ENCODE measurements around the gene LY86. TPM values are rescaled to one million over a fixed set of nuclear protein-coding genes. Genes with fewer than 3 reads are reported as not detected.
A peak's percentile ranks its signal among the peaks of the same experiment; 100 is the strongest.

Gene LY86
- total RNA-seq, 6 donors from 2014 or later, result 2.1 to 21.9 (median 9.5) TPM

DNA sequence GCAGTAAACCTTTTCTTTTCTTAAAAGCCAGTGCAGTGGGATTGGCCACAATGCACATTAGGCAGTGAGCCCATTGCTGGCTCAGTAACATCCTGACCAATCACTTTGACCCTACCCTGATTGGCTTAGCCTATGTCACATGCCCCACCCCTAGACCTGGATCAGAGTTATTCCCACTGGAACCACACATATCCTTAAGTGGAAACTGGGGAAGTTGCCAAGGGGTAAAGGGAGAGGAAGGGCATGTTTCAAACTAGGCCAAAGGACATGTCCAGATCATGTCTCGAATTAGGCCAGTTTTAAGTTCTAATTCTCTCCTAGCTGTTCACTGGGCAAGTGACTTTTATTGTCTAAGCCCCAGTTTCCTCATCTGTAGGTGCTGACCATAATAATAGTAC, 69.3 kb downstream of the LY86 start:
- TF ChIP-seq POLR2A (IDR thresholded peaks at IDR 0.05) (no peak), EP300 (IDR thresholded peaks at IDR 0.05) (no peak), POLR2AphosphoS5 (IDR thresholded peaks at IDR 0.05) (no peak)
- TF ChIP-seq, protein P1, sequence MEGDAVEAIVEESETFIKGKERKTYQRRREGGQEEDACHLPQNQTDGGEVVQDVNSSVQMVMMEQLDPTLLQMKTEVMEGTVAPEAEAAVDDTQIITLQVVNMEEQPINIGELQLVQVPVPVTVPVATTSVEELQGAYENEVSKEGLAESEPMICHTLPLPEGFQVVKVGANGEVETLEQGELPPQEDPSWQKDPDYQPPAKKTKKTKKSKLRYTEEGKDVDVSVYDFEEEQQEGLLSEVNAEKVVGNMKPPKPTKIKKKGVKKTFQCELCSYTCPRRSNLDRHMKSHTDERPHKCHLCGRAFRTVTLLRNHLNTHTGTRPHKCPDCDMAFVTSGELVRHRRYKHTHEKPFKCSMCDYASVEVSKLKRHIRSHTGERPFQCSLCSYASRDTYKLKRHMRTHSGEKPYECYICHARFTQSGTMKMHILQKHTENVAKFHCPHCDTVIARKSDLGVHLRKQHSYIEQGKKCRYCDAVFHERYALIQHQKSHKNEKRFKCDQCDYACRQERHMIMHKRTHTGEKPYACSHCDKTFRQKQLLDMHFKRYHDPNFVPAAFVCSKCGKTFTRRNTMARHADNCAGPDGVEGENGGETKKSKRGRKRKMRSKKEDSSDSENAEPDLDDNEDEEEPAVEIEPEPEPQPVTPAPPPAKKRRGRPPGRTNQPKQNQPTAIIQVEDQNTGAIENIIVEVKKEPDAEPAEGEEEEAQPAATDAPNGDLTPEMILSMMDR (IDR thresholded peaks at IDR 0.05), result no peak
- ATAC-seq (ENCODE audit: low FRiP score in 2 of 2) (no peak), DNase-seq (no peak)
- peak overlapping the region in 2 of 4 donors; percentile 2 to 71 for H3K27ac ChIP-seq
- no peaks in the 10 kb centered on the region for H3K27me3 ChIP-seq
- H3K36me3 ChIP-seq, result no peaks in the 10 kb centered on the region
- H3K4me1 ChIP-seq, result peaks cover 66 to 73% (median 68%) of the 10 kb centered on the region in 4 donors
- no peak overlapping the region for H3K4me3 ChIP-seq
- no peaks in the 10 kb centered on the region for H3K9me3 ChIP-seq
- WGBS, 2 donors, result 84 to 92% methylated on average over 1 of the region's 1 CpG

DNA sequence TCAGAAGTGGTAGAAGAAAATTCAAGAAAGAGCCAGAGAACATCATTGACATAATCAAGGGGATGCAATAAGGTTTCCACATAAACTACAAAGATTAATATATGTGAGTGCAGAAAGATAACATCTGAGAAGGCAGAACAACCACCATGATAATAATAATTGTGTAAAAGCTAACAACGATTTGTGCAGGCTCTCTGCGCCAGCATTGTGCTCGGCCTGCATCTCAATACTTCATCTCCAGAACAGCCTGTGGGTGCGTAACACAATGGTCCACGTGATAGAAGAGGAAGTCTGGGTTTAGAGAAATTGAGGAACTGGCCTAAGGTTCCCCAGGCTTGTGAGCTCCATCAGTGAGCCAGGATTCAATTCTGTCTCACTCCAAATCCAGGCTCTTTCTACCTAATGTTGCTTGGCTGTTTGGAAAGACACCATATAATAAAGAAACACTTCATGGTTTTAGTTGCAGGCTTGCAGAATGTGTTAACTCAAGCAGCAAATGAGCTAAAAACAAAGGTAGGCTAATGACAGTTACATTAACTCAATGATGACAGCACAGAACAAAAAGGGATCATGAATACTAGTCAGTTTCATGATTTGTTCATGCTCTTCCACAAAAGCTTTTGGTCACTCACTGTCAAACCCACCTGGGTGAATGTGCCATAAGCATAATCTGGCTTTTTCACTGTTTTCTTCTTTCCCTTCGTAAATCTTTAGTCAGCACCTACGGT, 71.2 kb downstream of the LY86 start:
- Histone ChIP-seq H3K36me3 (no peaks in the 10 kb centered on the region), H3K27me3 (no peaks in the 10 kb centered on the region), H3K9me3 (no peaks in the 10 kb centered on the region), H3K27ac (peak overlapping the region; percentile 30 to 71 (median 58)), H3K4me1 (peaks cover 58 to 65% (median 62%) of the 10 kb centered on the region in 4 donors), H3K4me3 (no peak overlapping the region)
- DNase-seq, result peak in 1 of 2 donors; percentile 72
- TF ChIP-seq POLR2AphosphoS5 (IDR thresholded peaks at IDR 0.05) (peak in 1 of 2 donors; percentile 48), POLR2A (IDR thresholded peaks at IDR 0.05) (peak in 1 of 4 donors; percentile 10), EP300 (IDR thresholded peaks at IDR 0.05) (no peak)
- TF ChIP-seq, protein P1 (IDR thresholded peaks at IDR 0.05), result no peak
- 44 to 57% methylated on average over 7 of the region's 7 CpGs for WGBS, 2 donors
- peak; percentile 73 to 83 for ATAC-seq (ENCODE audit: low FRiP score in 2 of 2)

DNA sequence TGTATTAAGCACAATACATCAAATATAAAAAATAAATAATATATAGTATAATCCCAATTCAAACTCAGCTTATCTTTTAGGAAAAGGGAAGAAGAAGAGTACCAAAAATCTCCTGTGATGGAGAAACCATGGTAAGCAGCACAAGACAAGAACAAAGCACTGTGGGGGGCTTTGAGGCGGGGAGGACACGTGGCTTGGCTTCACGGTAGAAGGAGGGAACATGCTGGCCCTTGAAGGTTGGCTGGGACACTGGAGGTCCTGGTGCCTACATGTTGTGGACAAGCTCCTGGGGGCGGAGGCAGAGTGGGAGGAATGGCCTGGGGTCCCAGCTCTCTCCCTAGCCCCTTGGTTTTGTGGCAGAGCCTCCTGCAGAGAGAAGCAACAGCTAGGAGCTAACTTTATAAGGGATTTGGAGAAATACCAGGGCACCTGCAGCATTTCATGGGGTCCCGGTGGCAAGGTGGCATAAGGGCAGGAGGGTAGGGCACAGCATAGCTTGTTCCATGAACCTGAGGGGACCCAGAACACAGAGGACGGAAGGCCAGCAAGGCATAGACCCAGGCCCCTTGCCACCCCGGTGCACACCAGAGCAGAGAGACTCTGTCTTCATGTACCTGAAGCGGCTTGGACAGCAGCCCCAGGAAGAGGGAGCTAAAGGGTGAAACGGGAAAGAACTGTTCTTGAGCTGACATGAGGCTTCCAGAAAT, 72.0 kb downstream of the LY86 start:
- TF ChIP-seq POLR2A (IDR thresholded peaks at IDR 0.05) (no peak), POLR2AphosphoS5 (IDR thresholded peaks at IDR 0.05) (no peak), EP300 (IDR thresholded peaks at IDR 0.05) (no peak)
- TF ChIP-seq, protein P1 (IDR thresholded peaks at IDR 0.05), result no peak
- DNase-seq (no peak), ATAC-seq (ENCODE audit: low FRiP score in 2 of 2) (no peak)
- Histone ChIP-seq H3K27ac (peak overlapping the region; percentile 30 to 71 (median 58)), H3K36me3 (no peaks in the 10 kb centered on the region), H3K4me3 (no peak overlapping the region), H3K27me3 (no peaks in the 10 kb centered on the region), H3K4me1 (peaks cover 51 to 63% (median 61%) of the 10 kb centered on the region in 4 donors), H3K9me3 (no peaks in the 10 kb centered on the region)
- WGBS, 2 donors, result 90 to 92% methylated on average over 9 of the region's 9 CpGs

DNA sequence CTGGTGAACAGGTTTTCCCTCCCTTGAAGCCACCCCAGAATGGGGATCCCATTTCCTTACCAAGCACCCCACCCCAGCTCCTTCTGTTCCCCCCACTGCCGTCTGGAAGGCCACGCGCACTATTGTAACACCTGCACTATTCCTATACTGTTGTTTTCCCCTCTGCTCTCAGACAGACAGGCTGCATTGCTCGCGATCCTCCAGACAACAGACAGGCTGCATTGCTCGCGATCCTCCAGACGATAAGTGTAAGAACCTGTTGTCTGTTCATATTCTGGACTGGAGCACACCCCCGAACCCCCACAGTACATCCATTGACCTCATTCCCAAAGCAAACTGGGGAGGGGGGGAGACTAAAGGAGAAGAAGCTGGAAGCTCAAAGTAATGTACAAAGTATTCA, 72.7 kb downstream of the LY86 start:
- ATAC-seq (ENCODE audit: low FRiP score in 2 of 2) (no peak), DNase-seq (no peak)
- H3K4me1 ChIP-seq, result peaks cover 45 to 64% (median 62%) of the 10 kb centered on the region in 4 donors
- TF ChIP-seq POLR2AphosphoS5 (IDR thresholded peaks at IDR 0.05), result no peak
- TF ChIP-seq POLR2A (IDR thresholded peaks at IDR 0.05), result no peak
- TF ChIP-seq, protein P1 (IDR thresholded peaks at IDR 0.05), result no peak
- TF ChIP-seq EP300 (IDR thresholded peaks at IDR 0.05), result no peak
- H3K27ac ChIP-seq, result peak overlapping the region in 2 of 4 donors; percentile 30 to 71
- H3K27me3 ChIP-seq, result no peaks in the 10 kb centered on the region
- WGBS, 2 donors, result 92 to 97% methylated on average over 9 of the region's 9 CpGs
- H3K36me3 ChIP-seq, result no peaks in the 10 kb centered on the region
- no peak overlapping the region for H3K4me3 ChIP-seq
- H3K9me3 ChIP-seq, result no peaks in the 10 kb centered on the region

Data from upper lobe of left lung (tissue), 6 donors.